ENCODE results near the gene MYH3.
"Not testable (repeated sequence)": the region's sequence is repeated elsewhere in the genome, so short reads cannot be mapped to it uniquely, and the experiment has no call there.

MYH3 gene

DNA sequence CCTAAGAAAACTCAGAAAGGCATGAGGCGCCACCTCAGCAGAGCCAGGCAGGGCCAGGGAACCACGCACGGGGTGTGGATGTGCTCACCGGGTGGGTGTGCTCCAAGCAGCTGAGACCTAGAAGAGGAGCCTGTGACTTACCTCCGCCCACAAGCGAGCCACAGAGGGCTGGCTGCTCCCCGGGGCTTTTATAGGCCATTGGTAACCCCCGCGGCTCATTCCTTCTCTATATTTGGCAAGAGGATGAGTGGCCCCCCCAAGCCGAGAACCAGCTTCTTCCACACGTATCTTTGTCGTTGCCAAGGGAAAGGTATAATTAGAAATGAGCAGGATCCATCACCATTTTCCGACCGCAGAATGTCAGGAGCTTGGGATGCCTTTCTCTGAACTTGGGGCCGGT is at the start of gene MYH3:
Gene MYH3, minus strand, starts transcription at position 162 of the 400 bp plus-strand sequence. CDS start 2,245 bp downstream, outside the sequence.
- TF ChIP-seq, protein P1, sequence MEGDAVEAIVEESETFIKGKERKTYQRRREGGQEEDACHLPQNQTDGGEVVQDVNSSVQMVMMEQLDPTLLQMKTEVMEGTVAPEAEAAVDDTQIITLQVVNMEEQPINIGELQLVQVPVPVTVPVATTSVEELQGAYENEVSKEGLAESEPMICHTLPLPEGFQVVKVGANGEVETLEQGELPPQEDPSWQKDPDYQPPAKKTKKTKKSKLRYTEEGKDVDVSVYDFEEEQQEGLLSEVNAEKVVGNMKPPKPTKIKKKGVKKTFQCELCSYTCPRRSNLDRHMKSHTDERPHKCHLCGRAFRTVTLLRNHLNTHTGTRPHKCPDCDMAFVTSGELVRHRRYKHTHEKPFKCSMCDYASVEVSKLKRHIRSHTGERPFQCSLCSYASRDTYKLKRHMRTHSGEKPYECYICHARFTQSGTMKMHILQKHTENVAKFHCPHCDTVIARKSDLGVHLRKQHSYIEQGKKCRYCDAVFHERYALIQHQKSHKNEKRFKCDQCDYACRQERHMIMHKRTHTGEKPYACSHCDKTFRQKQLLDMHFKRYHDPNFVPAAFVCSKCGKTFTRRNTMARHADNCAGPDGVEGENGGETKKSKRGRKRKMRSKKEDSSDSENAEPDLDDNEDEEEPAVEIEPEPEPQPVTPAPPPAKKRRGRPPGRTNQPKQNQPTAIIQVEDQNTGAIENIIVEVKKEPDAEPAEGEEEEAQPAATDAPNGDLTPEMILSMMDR (conservative IDR thresholded peaks at IDR 0.05; ENCODE audit: low read depth, low read length): no peak
- DNase-seq (ENCODE audit: low read depth): no peak
- no peak within 1 kb of the TSS for H3K4me3 ChIP-seq (ENCODE audit: low read length)

GRCh38 chr17:10705727-10706126 is 48.6 kb upstream of the MYH3 start:
- TF ChIP-seq, protein P1 (conservative IDR thresholded peaks at IDR 0.05; ENCODE audit: low read depth, low read length): no peak
- H3K4me3 ChIP-seq (ENCODE audit: low read length): no peak overlapping the region
- no peak for DNase-seq (ENCODE audit: low read depth)

GRCh38 chr17:10702574-10702973 is 45.5 kb upstream of the MYH3 start:
- DNase-seq (ENCODE audit: low read depth): no peak
- no peak overlapping the region for H3K4me3 ChIP-seq (ENCODE audit: low read length)
- TF ChIP-seq, protein P1 (conservative IDR thresholded peaks at IDR 0.05; ENCODE audit: low read depth, low read length): no peak

DNA sequence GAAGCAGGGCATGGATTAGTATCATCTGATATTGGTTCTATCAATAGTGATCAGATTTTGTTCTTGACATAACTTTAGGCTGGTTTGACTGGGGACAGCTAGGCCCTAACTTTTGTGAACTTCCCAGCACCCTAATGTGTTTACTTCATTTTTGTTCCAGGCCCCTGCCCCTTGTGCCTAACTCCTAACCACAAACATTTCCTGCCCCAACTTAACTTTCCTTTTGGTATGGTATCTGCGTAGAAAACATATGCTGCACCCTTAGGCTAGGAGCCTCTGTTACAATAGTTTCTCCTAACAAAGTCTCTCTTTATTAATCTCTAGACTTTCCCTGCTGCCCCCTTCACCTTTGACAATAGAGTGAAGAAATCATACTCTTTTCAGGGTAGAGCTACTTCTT is 42.7 kb upstream of the MYH3 start:
- no peak for DNase-seq (ENCODE audit: low read depth)

GRCh38 chr17:10698096-10698818 is 41.1 kb upstream of the MYH3 start:
- no peak for DNase-seq (ENCODE audit: low read depth)
- H3K4me3 ChIP-seq (ENCODE audit: low read length): peak overlapping the region; percentile 95
- TF ChIP-seq, protein P1 (conservative IDR thresholded peaks at IDR 0.05; ENCODE audit: low read depth, low read length): no peak

More for the DNA sequence above, 42.7 kb upstream of the MYH3 start:
- TF ChIP-seq, protein P1 (conservative IDR thresholded peaks at IDR 0.05; ENCODE audit: low read depth, low read length): no peak
- no peak overlapping the region for H3K4me3 ChIP-seq (ENCODE audit: low read length)

DNA sequence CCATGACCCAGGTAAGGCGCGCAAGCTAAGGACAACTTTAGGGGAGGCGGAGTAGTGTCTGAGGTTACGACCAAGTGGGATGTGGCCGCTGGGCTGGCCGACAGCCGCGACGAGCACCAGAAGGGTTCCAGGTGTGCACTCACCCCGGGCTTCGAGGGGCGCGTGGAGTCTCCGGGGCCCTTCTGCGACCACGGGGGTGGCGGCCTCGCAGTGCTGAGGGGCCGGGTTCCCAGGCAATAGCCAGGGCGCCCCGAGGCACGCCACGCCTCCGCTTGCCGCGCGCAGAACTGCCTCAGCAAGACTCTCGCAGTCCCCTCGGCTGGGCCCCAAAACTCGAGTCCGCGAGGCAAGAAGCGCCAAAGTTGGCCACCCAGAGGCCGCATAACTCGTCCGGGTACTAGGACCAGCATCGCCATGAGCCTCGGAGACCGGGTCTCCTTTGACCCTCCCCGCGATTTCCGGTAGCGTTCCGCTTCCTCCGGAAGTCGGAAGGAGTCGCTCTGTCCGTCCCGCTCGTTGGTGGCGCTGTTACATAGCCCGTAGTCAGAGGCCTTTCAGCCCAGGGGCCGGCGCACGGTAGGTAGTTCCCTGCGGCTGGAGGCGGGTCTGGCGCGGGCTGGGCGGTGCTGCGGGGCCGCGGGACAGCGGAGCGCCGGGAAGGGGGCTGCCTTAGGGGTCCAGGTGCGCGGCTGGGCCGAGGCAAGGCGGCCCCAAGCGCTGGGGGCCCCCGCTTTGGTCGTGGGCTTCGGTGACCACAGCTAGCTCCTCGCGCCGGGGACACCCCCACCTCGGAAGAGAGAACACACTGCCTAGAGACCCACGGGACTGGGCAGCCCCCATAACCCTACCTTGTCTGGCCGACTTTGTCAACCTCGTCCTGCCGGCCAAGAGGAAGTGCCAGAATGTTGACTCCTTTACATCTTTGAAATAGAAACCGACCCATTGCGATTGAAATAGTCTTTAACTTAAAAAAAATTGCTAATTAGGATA is 40.3 kb upstream of the MYH3 start, which contains the start of the genes ADPRM and SCO1:
Gene ADPRM, plus strand, starts transcription at position 503 of the 990 bp plus-strand sequence. CDS start 7,333 bp downstream, outside the sequence.
Gene SCO1, minus strand, starts transcription at position 442 of the 990 bp plus-strand sequence. Its CDS starts 26 bp downstream, at position 416.
- peak; percentile 81 for DNase-seq (ENCODE audit: low read depth)
- peak within 1 kb of the TSS; percentile 95 for H3K4me3 ChIP-seq (ENCODE audit: low read length)
- TF ChIP-seq, protein P1 (conservative IDR thresholded peaks at IDR 0.05; ENCODE audit: low read depth, low read length): peak; percentile 56

GRCh38 chr17:10695875-10696407 is 38.8 kb upstream of the MYH3 start:
- peak overlapping the region; percentile 95 for H3K4me3 ChIP-seq (ENCODE audit: low read length)

More at GRCh38 chr17:10695875-10696407, 38.8 kb upstream of the MYH3 start:
- DNase-seq (ENCODE audit: low read depth): not testable (repeated sequence)

All from retinal pigment epithelial cell (primary cell).